Choroid plexus epithelial cell (primary cell): ENCODE data around the gene CELF4.

Experiments
- DNase-seq: peaks from one replicate; pipeline ENCODE4 v3.0.0-alpha.2; 2010; ENCODE audit warnings: low read depth
- H3K4me3 ChIP-seq: 2 replicates; pipeline ENCODE4 v1.5.1; 2011; ENCODE audit warnings: low read depth, mild to moderate bottlenecking, control low read depth, low read length, moderate library complexity
- TF ChIP-seq, protein P1 (sequence below): conservative IDR thresholded peaks from 2 replicates; pipeline ENCODE4 v1.5.1; 2011; ENCODE audit warnings: low read depth, mild to moderate bottlenecking, control low read depth, inconsistent platforms, low read length, moderate library complexity

Gene CELF4

DNA sequence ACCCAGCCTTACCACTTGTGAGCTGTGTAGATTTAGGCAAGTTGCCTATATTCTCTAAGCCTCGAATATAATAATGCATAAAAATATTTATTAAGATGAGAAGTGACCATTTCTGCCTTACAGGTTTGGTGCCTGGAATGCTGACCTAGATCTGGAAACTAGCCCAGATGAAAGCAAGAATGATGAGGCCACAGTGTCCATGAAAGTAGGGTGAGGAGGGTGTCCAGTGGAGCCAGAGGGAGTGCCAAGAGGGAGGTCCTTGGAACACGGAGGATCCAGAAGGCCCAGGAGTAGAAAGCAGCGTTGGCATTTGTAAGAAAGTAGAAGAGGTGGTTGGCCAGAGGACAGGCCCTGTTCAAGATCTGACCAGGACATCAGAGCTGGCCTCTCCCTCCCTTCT is 334.3 kb downstream of the CELF4 start:
- DNase-seq = no peak
- H3K4me3 ChIP-seq = no peak overlapping the region
- TF ChIP-seq, protein P1, sequence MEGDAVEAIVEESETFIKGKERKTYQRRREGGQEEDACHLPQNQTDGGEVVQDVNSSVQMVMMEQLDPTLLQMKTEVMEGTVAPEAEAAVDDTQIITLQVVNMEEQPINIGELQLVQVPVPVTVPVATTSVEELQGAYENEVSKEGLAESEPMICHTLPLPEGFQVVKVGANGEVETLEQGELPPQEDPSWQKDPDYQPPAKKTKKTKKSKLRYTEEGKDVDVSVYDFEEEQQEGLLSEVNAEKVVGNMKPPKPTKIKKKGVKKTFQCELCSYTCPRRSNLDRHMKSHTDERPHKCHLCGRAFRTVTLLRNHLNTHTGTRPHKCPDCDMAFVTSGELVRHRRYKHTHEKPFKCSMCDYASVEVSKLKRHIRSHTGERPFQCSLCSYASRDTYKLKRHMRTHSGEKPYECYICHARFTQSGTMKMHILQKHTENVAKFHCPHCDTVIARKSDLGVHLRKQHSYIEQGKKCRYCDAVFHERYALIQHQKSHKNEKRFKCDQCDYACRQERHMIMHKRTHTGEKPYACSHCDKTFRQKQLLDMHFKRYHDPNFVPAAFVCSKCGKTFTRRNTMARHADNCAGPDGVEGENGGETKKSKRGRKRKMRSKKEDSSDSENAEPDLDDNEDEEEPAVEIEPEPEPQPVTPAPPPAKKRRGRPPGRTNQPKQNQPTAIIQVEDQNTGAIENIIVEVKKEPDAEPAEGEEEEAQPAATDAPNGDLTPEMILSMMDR = no peak

DNA sequence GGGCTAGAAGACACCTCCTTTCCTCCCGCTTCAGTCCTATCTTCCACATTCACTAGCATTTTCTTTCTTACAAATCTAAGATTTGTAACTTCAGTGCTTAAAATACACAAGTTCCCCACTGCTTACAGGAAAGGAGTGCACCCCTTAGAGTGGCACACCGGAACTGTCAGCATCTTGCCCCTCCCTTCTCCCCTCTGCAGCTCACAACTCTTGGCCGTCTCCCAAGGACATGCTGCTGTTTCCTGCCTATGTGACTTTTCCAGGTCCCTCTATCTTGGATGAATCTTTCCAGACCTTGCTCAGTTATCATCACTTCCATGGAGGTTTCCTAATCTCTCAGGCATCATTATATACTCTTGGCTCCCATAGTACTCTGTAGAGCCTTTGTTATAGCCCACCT is 334.8 kb downstream of the CELF4 start:
- TF ChIP-seq, protein P1 = no peak
- peak; percentile 16 for DNase-seq
- no peak overlapping the region for H3K4me3 ChIP-seq

DNA sequence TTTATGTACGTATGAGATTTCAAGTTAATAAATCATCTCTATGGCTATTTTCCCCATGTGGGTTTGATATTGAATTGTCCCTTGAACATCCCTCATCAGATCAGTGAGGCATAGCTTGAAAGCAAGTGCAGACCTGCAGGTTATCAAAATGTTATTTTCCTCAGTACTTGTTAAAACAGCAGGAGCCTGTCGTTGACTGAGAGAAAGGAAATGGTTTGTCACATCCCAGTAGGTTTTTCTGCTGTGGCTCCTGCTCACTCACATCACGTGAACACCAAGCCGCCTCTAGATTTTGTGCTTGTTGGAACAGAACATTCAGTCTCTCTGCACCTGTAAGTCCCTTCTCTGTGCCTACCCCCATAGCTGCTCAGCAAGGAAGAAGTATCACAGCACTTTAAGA is 340.3 kb downstream of the CELF4 start:
- no peak for DNase-seq
- H3K4me3 ChIP-seq = no peak overlapping the region
- TF ChIP-seq, protein P1 = no peak

GRCh38 chr18:37222999-37223378 is 342.6 kb downstream of the CELF4 start:
- TF ChIP-seq, protein P1 = no peak
- no peak overlapping the region for H3K4me3 ChIP-seq
- no peak for DNase-seq

- TF ChIP-seq, protein P1 = no peak
- no peak overlapping the region for H3K4me3 ChIP-seq
- DNase-seq = no peak
Observed at GRCh38 chr18:37222354-37222998, 343.1 kb downstream of the CELF4 start.

GRCh38 chr18:37219257-37219656 is 346.3 kb downstream of the CELF4 start:
- TF ChIP-seq, protein P1 = no peak
- no peak overlapping the region for H3K4me3 ChIP-seq
- no peak for DNase-seq

DNA sequence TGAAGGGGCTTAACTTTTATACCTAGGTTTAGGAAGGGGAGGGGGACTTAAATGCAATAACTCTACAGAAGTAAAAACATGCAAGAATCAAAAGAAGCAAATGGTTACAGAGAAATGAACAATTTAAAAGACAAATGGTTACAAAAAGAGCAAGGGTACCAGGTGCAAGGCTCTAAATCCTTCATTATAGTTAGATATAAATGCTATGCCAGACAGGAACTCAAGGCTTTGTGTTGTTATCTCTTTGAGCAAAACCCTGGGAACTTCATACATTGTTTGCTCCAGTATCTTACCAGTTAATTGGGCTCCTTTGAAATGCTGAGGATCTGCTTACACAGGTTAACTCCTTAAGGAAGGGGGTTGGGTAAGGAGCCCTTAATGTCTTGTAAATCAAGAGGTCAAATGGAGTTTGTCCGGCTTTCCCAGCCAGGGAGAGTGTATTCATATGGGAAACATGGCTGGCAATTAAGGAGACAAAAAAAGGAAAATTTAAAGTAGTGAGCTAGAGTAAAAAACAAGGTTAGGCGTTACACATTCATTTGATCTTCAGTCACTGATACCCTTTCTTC is 347.5 kb downstream of the CELF4 start:
- no peak for DNase-seq
- H3K4me3 ChIP-seq = no peak overlapping the region
- TF ChIP-seq, protein P1 = no peak
